ENCODE data around the gene RPL15. TPM values are rescaled to one million over a fixed set of nuclear protein-coding genes. Genes with fewer than 3 reads are reported as not detected.
A peak's percentile ranks its signal among the peaks of the same experiment; 100 is the strongest.

RPL15 gene
- total RNA-seq, 1 donor from 2014 or later: 1,411 TPM

DNA sequence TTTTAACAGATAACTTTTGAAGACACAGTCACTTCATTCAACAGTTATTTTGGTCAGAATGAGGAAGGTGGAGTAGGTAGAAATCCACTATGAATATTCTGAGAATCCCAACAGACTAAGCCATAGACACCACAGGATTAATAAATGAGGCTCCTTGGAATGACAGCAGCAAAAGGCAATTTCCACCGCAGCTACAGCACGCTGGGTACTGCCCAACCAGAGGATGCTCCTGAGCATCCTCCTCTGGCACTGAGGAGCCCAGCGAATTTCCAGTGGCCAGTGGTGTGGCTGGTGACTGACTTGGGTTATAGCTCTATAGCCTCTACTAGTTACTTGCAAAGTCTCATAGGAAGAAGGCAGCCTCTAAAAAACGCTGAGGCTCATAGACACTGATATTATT lies 24.5 kb downstream of the RPL15 start:
- Mint-ChIP-seq H3K36me3 (ENCODE audit: low read depth) (no peaks in the 10 kb centered on the region), H3K27ac (ENCODE audit: unreplicated experiment) (no peak overlapping the region), H3K4me1 (ENCODE audit: low read depth) (peaks cover 11% of the 10 kb centered on the region), H3K27me3 (ENCODE audit: low read depth) (no peaks in the 10 kb centered on the region), H3K4me3 (ENCODE audit: unreplicated experiment) (no peak overlapping the region), H3K9me3 (ENCODE audit: low read depth) (no peaks in the 10 kb centered on the region)
- TF ChIP-seq, protein P1, sequence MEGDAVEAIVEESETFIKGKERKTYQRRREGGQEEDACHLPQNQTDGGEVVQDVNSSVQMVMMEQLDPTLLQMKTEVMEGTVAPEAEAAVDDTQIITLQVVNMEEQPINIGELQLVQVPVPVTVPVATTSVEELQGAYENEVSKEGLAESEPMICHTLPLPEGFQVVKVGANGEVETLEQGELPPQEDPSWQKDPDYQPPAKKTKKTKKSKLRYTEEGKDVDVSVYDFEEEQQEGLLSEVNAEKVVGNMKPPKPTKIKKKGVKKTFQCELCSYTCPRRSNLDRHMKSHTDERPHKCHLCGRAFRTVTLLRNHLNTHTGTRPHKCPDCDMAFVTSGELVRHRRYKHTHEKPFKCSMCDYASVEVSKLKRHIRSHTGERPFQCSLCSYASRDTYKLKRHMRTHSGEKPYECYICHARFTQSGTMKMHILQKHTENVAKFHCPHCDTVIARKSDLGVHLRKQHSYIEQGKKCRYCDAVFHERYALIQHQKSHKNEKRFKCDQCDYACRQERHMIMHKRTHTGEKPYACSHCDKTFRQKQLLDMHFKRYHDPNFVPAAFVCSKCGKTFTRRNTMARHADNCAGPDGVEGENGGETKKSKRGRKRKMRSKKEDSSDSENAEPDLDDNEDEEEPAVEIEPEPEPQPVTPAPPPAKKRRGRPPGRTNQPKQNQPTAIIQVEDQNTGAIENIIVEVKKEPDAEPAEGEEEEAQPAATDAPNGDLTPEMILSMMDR (IDR thresholded peaks at IDR 0.05): no peak
- DNase-seq (ENCODE audit: low spot score): no peak

DNA sequence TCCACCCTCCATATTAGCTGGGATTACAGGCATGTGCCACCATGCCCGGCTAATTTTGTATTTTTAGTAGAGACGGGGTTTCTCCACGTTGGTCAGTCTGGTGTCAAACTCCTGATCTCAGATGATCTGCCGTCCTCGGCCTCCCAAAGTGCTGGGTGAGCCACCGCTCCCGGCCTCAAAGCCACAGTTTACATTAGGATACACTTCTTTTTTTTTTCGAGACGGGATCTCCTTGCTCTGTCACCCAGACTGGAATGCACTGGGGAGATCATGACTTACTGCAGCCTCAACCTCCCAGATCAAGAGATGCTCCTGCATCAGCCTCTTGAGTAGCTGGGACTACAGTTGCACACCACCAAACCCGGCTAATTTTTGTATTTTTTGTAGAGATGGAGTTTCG lies 25.6 kb downstream of the RPL15 start:
- Mint-ChIP-seq H3K27ac (ENCODE audit: unreplicated experiment) (no peak overlapping the region), H3K4me3 (ENCODE audit: unreplicated experiment) (no peak overlapping the region), H3K9me3 (ENCODE audit: low read depth) (no peaks in the 10 kb centered on the region), H3K36me3 (ENCODE audit: low read depth) (no peaks in the 10 kb centered on the region), H3K4me1 (ENCODE audit: low read depth) (peaks cover 21% of the 10 kb centered on the region), H3K27me3 (ENCODE audit: low read depth) (no peaks in the 10 kb centered on the region)
- TF ChIP-seq, protein P1 (IDR thresholded peaks at IDR 0.05): no peak
- DNase-seq (ENCODE audit: low spot score): no peak

DNA sequence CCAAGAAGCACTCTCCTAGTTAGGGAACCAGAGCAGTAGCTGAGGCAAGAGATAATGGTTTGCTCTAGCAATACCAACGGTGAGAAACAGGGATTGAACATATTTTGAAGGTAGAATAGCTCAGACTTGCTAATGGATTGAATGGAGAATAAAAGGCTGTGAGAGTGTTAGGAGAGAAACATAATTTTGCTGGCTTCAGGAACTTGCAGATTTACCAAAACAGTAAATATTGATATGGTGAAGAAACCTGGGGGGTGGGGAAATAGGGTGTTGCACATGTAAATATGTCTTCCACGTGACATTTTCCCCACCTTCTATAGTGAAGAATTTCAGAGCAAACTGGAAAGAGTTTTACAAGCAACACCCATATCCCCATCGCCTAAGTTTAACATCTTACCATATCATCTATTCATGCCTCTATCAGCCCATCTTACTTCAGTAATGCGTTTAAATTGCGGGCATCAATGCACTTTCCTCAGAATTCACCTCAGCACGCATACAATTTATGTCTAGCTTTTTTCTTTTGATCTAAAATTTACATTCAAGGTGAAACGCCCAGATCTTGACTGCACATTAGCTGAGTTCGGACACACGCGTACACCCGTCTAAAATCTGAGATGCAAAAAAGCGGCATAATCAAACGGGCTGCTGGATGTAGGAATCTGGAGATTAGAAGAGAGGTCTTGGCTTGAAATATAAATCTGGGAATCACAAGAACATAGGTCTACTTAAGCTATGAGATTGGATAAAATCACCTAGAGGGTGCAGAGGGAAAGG lies 27.3 kb downstream of the RPL15 start:
- Mint-ChIP-seq H3K9me3 (ENCODE audit: low read depth) (no peaks in the 10 kb centered on the region), H3K27me3 (ENCODE audit: low read depth) (no peaks in the 10 kb centered on the region), H3K4me1 (ENCODE audit: low read depth) (peaks cover 29% of the 10 kb centered on the region), H3K36me3 (ENCODE audit: low read depth) (no peaks in the 10 kb centered on the region), H3K4me3 (ENCODE audit: unreplicated experiment) (peak overlapping the region; percentile 76), H3K27ac (ENCODE audit: unreplicated experiment) (peak overlapping the region; percentile 82)
- no peak for DNase-seq (ENCODE audit: low spot score)
- TF ChIP-seq, protein P1 (IDR thresholded peaks at IDR 0.05): no peak

DNA sequence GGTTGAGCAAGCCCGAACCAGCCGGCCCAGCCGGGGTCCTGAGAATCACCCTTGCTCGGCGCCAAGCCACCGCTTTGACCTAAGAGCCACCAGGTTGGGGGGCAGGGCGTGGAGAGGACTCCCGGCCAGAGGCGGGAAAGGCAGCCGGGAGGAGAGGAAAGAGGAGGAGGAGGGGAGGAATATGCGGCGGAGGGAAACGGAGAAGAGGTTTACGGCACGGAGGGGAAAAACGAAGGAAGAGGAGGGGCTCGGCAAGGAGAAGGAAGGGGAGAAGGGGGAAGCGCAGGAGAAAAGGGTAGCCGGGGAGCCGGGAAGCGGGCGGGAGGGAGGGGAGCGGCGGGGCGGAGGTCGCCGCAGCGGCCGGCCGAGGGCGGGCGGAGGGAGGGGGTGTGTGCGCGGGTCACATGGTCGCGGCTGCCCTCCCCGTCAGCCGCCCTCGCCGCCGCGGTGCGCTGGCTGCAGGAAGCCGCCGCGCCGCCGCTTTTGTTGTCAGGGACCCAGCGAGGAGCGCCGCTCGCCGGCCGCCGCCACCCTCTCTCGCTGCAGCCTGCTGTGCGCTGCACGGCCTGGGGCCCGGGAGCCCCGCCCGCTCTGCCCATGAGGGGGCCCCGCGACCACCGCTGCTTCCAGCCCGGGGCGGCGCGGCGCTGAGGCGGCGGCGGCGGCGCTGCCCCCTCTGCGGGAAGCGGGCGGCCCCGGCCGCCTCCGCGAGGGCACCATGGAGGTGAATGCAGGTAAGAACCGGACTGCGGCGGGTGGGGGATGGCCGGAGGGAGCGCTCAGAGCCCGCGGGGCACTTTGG lies 28.1 kb downstream of the RPL15 start, which contains the start of gene NR1D2:
NR1D2 (plus strand) TSS at position 426 of the 802 bp plus-strand sequence; CDS start at position 719, 293 bp downstream.
- Mint-ChIP-seq H3K27ac (ENCODE audit: unreplicated experiment) (peak within 1 kb of the TSS; percentile 96), H3K27me3 (ENCODE audit: low read depth) (no peaks in the 10 kb centered on the region), H3K36me3 (ENCODE audit: low read depth) (no peaks in the 10 kb centered on the region), H3K4me1 (ENCODE audit: low read depth) (peaks cover 38% of the 10 kb centered on the region), H3K4me3 (ENCODE audit: unreplicated experiment) (peak within 1 kb of the TSS; percentile 78), H3K9me3 (ENCODE audit: low read depth) (no peaks in the 10 kb centered on the region)
- TF ChIP-seq, protein P1 (IDR thresholded peaks at IDR 0.05): peak; percentile 17
- DNase-seq (ENCODE audit: low spot score): no peak

DNA sequence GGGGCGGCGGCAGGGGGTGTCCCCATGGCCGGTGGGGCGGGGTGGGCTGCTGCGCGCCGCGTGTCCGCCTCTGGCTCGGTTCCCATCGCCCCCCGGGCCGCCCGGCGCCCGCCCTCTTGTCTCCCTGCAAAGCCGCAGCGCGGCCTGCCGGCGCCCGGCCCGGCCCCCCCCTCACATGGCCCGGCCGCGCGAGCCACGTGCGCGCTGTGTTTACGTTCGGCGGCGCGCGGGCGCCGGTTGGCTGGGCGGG lies 28.7 kb downstream of the RPL15 start:
- TF ChIP-seq, protein P1 (IDR thresholded peaks at IDR 0.05): no peak
- H3K27ac Mint-ChIP-seq (ENCODE audit: unreplicated experiment): no peak overlapping the region
- H3K4me1 Mint-ChIP-seq (ENCODE audit: low read depth): peaks cover 43% of the 10 kb centered on the region
- no peaks in the 10 kb centered on the region for H3K36me3 Mint-ChIP-seq (ENCODE audit: low read depth)
- no peak overlapping the region for H3K4me3 Mint-ChIP-seq (ENCODE audit: unreplicated experiment)
- no peaks in the 10 kb centered on the region for H3K27me3 Mint-ChIP-seq (ENCODE audit: low read depth)
- no peaks in the 10 kb centered on the region for H3K9me3 Mint-ChIP-seq (ENCODE audit: low read depth)
- DNase-seq (ENCODE audit: low spot score): no peak

Data from chondrocyte (in vitro differentiated cells).